Activated naive CD4-positive, alpha-beta T cell treated with anti-CD3 and anti-CD28 coated beads for 36 hours (primary cell): Measurements from ENCODE around the gene PNMA8A. TPM values are rescaled to one million over a fixed set of nuclear protein-coding genes. Genes with fewer than 3 reads are reported as not detected.
A peak's percentile ranks its signal among the peaks of the same experiment; 100 is the strongest.

Experiments used
- CTCF ChIA-PET: fragments of 350-600 bp; sonication (Branson Sonifier 250); formaldehyde crosslinking; loops from one replicate; lab custom pipeline; 2021; ENCODE audit warnings: antibody characterized with exemption; lab: Charles Lee
- DNase-seq: peaks from one replicate; pipeline ENCODE4 v3.0.0-alpha.2; 2020
- H3K27ac Mint-ChIP-seq: one replicate; pipeline ENCODE4 v1.8.0; 2021; ENCODE audit warnings: mild to moderate bottlenecking, mixed read lengths
- H3K27me3 Mint-ChIP-seq: one replicate; pipeline ENCODE4 v1.8.0; 2021; ENCODE audit warnings: low read depth, mixed read lengths
- H3K36me3 Mint-ChIP-seq: one replicate; pipeline ENCODE4 v1.8.0; 2021; ENCODE audit warnings: low read depth, mixed read lengths
- H3K4me1 Mint-ChIP-seq: one replicate; pipeline ENCODE4 v1.8.0; 2021; ENCODE audit warnings: low read depth, mixed read lengths
- H3K4me3 Mint-ChIP-seq: one replicate; pipeline ENCODE4 v1.8.0; 2021; ENCODE audit warnings: mild to moderate bottlenecking, moderate library complexity, mixed read lengths
- H3K9me3 Mint-ChIP-seq: one replicate; pipeline ENCODE4 v1.8.0; 2021; ENCODE audit warnings: mixed read lengths
- intact Hi-C: fragments of 100-400 bp; cut with micrococcal nuclease; formaldehyde crosslinking; loops from one replicate; pipeline ENCODE4 v1.15.1; 2023
- total RNA-seq, 2 experiments: library from RNA; stranded (reverse); gene quantifications; one replicate each; pipeline ENCODE4 v1.2.3, GENCODE V29; 2021

The PNMA8A gene
- total RNA-seq, 2 experiments from 2014 or later = 1.1 to 1.5 TPM

DNA sequence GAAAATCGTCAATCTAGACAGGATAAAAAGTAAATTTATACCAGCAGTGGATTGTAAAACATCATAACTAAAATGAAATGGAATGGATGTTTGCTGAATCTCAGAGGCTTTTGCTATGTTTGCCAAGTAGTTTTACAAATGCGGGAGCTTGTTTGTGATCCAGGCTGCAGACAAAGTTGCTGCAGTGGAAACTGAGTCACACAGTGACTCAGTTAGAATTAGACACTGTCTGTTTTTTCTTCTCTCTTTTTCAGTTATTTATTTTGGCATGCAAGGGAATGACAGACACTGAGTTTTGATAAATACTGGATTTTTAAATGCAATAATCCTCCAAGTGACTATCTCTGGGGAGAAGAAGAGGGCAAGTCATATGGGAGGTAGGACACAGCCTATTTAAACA is 4.6 kb upstream of the PNMA8A start:
- no peaks in the 10 kb centered on the region for H3K36me3 Mint-ChIP-seq
- no peak for DNase-seq
- H3K9me3 Mint-ChIP-seq = no peaks in the 10 kb centered on the region
- H3K27me3 Mint-ChIP-seq = peaks cover 33% of the 10 kb centered on the region
- H3K27ac Mint-ChIP-seq = no peak overlapping the region
- intact Hi-C loops = no loop called here
- H3K4me3 Mint-ChIP-seq = no peak overlapping the region
- CTCF ChIA-PET = interaction anchor here (0.6 kb wide), 1 partner anchor 38 kb away, joined by 3 read pairs; no protein-coding TSS in a partner anchor
- H3K4me1 Mint-ChIP-seq = peaks cover 4% of the 10 kb centered on the region

DNA sequence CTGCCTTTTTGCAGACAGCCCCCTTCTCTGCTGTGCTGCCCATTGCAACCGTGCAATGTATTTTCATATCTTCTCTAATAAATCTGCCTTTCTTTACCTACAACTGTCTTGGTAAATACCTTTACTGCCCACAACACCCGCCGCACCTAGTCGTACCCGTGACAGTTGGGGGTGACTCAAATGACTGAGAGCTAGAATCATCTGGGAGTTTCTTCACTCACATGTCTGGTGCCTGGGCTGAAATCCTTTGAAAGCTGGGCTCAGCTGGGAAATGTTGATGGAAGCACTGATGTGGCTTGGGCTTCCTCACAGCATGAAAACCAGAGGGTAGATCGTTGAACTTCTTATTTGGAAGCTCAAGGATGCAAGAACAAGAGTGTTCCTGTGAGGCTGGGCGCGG is 2.8 kb upstream of the PNMA8A start:
- no peaks in the 10 kb centered on the region for H3K36me3 Mint-ChIP-seq
- peaks cover 4% of the 10 kb centered on the region for H3K4me1 Mint-ChIP-seq
- CTCF ChIA-PET = interaction anchor here (0.6 to 1.6 kb wide), 3 partner anchors 71 to 122 kb away, joined by 3 read pairs; no protein-coding TSS in a partner anchor
- intact Hi-C loops = no loop called here
- H3K27ac Mint-ChIP-seq = no peak overlapping the region
- DNase-seq = no peak
- no peaks in the 10 kb centered on the region for H3K9me3 Mint-ChIP-seq
- no peak overlapping the region for H3K4me3 Mint-ChIP-seq
- peaks cover 49% of the 10 kb centered on the region for H3K27me3 Mint-ChIP-seq

DNA sequence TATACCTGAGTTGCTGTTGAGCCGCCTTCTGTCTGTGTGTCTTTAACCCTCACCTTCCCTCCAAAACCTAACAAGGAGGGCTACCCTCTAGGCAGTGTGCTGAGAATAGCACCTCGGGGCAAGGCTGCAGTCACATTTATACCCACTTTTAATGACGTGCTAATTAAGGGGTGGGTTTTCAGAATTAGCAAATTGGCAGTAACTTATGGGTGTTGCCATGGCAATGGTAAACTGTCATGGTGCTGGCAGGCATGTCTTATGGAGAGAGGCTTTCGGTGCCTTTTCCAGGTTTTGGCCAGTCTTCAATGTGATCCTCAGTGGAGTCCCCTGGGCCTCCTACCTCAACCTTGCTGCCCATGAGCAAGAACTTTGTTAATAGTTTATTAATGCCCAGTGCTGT is 1.2 kb upstream of the PNMA8A start:
- no peak for DNase-seq
- Mint-ChIP-seq H3K4me3 (no peak overlapping the region), H3K27ac (no peak overlapping the region), H3K36me3 (no peaks in the 10 kb centered on the region), H3K9me3 (no peaks in the 10 kb centered on the region), H3K4me1 (peaks cover 4% of the 10 kb centered on the region), H3K27me3 (peaks cover 43% of the 10 kb centered on the region)
- CTCF ChIA-PET = interaction anchor here (1.1 kb wide), 1 partner anchor 39 kb away, joined by 3 read pairs; no protein-coding TSS in a partner anchor
- intact Hi-C loops = no loop called here

DNA sequence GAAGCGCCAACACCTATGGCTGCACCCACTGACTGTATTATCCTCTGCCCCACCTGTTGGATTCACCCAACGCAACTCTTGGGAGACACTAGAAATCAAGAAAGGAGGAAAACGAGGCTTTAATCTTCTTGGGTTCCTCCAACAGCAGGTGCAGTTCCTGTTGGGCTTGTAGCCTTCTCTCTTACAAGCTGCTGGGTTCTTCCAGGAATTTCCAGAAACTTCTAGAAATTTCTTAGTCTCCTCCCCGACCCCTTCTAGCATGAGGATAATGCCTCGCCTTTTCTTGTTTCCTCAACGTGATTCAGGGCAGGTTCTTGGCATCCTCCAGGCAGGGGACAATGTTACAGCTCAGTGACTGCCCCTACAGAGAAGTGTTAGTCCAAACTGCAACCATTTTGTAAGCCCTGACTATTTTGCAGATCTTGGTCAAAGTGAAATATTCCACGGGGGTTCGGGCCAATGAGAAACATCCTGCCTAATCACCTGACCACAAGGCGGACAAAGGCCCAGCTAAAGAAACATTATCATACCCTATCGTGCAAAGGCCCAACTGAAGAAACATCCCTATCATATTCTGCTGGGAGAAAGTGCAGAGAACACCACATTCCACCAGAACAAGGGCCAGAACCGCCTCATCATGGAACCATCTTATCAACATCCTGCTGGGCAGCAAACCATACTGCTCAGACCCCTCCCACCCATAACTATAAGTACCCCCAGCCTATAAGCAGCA is 614 bp upstream of the PNMA8A start:
- Mint-ChIP-seq H3K27me3 (peaks cover 43% of the 10 kb centered on the region), H3K4me3 (peak overlapping the region; percentile 12), H3K9me3 (no peaks in the 10 kb centered on the region), H3K36me3 (no peaks in the 10 kb centered on the region), H3K4me1 (peaks cover 6% of the 10 kb centered on the region), H3K27ac (no peak overlapping the region)
- intact Hi-C loops = no loop called here
- CTCF ChIA-PET = no interaction called here
- no peak for DNase-seq

DNA sequence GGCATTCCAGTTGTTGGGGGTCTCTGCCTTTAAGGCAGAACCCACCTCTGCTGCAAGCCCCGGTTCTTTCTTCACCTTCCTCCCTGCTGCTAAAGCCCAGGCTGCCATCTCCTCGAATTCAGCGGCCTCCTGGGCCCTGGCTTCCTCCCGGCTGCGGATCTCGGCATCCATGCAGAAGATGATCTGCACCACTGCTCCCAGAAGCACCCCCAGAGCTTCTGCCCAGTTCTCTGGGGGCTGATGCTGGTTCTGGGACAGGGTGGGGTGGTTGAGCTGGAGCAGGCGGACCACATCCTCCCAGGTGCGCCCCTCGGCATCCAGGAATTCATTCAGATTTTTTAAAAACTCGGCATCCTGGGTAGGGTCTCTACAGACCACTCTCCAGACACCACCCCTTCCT is 987 bp downstream of the PNMA8A start:
- peaks cover 12% of the 10 kb centered on the region for H3K4me1 Mint-ChIP-seq
- CTCF ChIA-PET = no interaction called here
- no peaks in the 10 kb centered on the region for H3K36me3 Mint-ChIP-seq
- no peak overlapping the region for H3K27ac Mint-ChIP-seq
- no peak for DNase-seq
- H3K4me3 Mint-ChIP-seq = no peak overlapping the region
- intact Hi-C loops = no loop called here
- H3K9me3 Mint-ChIP-seq = no peaks in the 10 kb centered on the region
- H3K27me3 Mint-ChIP-seq = peaks cover 47% of the 10 kb centered on the region

DNA sequence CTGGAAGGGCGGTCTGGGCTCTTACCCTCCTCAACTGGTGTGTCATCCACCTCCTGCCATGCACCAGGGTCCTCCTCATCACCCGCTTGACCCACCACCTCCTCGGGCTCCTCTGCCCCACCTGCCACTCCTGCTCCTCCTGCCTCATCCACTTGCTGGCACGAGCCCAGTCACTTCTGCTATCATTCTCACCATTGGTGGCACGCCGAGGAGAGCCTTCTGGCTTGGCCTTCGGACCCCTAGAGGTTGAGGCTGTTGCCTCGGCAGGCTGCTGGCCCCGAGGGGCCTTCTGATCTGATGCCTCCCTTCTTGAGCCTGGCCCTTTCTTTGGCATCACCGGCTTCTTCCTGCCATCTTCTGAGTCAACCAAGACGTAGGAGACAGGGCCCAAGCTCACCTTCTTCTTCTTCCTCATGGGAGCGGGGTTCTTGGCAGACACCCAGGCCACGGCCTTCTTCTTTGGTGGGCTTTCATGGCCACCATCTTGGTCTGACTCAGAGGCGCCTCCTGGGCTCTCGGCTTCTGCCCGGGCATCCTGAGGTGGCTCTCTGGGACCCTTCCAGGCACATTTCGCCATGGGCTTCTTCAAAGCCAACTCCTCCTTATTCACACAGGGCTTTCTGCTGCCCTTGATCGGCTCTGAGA is 1.7 kb downstream of the PNMA8A start:
- Mint-ChIP-seq H3K36me3 (no peaks in the 10 kb centered on the region), H3K4me1 (peaks cover 12% of the 10 kb centered on the region), H3K27me3 (peaks cover 47% of the 10 kb centered on the region), H3K9me3 (no peaks in the 10 kb centered on the region), H3K4me3 (no peak overlapping the region), H3K27ac (no peak overlapping the region)
- DNase-seq = no peak
- intact Hi-C loops = no loop called here
- CTCF ChIA-PET = no interaction called here

DNA sequence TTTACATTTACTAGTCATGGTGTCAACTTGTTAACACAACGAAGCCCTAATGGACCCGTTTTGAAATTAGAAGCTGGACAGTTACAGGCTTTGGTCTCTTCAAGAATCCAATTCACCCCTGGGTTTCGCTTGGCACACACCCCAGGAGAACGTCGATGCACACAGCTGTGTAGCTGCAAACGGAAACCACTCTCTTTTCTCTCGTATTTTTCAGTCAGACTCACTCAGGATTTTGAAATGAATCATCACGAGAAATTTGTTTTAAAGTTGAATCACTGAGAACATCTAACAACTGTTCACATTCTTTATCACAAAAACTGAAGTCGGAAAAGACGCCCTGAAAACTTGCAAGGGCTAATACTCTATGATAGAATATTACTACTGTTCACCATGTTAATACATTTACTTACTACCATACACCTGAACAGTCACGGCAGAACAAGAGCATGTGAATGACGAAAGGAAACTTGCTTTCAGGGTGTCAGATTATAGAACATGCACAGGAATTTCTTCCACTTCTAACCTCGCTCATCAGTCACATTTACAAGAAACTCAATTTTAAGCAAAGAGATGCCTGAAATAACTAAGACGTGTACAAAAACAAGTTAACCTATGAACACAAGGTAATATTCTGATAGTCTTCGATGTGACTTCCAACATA is 4.7 kb downstream of the PNMA8A start:
- H3K9me3 Mint-ChIP-seq = no peaks in the 10 kb centered on the region
- intact Hi-C loops = no loop called here
- DNase-seq = no peak
- peaks cover 11% of the 10 kb centered on the region for H3K4me1 Mint-ChIP-seq
- no peak overlapping the region for H3K27ac Mint-ChIP-seq
- no peaks in the 10 kb centered on the region for H3K36me3 Mint-ChIP-seq
- no peak overlapping the region for H3K4me3 Mint-ChIP-seq
- peaks cover 20% of the 10 kb centered on the region for H3K27me3 Mint-ChIP-seq
- CTCF ChIA-PET = no interaction called here

DNA sequence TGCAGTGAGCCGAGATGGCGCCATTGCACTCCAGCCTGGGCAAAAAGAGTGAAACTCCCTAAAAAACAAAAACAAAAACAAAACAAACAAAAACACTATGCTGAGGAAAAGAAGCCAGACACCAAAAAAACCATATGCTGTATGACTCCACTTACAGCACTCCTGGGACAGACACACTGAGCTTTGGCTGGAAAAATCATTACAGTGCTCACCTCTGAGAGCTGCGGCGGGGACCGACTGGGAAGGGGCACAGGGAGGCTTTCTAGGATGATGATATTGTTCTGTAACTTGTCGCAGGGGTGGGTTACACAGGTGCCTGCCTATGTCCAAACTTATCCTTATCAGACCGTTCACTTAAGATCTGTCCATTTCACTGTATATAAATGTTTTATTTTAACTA is 7.8 kb downstream of the PNMA8A start:
- H3K4me3 Mint-ChIP-seq = no peak overlapping the region
- H3K36me3 Mint-ChIP-seq = no peaks in the 10 kb centered on the region
- peaks cover 10% of the 10 kb centered on the region for H3K4me1 Mint-ChIP-seq
- no peak for DNase-seq
- intact Hi-C loops = no loop called here
- no peaks in the 10 kb centered on the region for H3K9me3 Mint-ChIP-seq
- CTCF ChIA-PET = interaction anchor here (0.7 kb wide), 1 partner anchor 63 kb away, joined by 3 read pairs; no protein-coding TSS in a partner anchor
- peaks cover 4% of the 10 kb centered on the region for H3K27me3 Mint-ChIP-seq
- no peak overlapping the region for H3K27ac Mint-ChIP-seq

DNA sequence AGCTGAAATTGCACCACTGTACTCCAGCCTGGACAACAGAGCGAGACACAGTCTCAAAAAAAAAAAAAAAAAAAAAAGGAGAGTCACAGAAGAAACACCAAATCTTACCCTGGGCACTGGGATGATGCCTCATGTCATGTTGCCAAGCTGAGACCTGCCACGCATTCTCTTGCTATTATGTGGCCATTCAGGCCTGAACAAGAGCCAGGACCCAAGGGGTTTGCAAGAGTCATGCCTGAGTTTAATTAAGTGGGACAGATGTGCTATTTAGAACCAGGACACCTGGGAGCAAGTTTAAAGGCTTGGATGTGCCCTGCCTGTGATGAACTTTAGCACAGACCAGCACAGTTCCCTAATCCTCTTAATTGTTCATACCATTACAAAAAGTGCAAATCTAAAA is 9.8 kb downstream of the PNMA8A start:
- Mint-ChIP-seq H3K4me1 (peaks cover 2% of the 10 kb centered on the region), H3K27ac (no peak overlapping the region), H3K36me3 (no peaks in the 10 kb centered on the region), H3K9me3 (no peaks in the 10 kb centered on the region), H3K4me3 (no peak overlapping the region), H3K27me3 (peaks cover 5% of the 10 kb centered on the region)
- CTCF ChIA-PET = interaction anchor here (0.6 kb wide), 1 partner anchor 66 kb away, joined by 5 read pairs; no protein-coding TSS in a partner anchor
- DNase-seq = no peak
- intact Hi-C loops = no loop called here

DNA sequence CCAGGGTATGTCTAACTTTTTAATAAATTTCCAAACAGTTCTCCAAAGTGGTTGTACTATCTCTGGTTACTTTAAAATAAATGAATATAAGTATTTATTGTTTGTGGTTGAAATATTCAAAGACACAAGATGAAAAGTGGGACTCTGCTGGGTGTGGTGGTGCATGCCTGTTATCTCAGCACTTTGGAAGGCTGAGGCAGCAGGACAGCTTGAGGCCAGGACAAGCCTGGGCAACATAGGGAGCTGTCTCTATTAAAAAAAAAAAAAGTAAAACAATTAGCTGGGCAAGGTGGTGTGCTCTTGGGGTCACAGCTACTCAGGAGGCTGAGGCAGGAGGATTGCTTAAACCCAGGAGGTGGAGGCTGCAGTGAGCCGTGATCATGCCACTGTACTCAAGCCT is 10.4 kb downstream of the PNMA8A start:
- intact Hi-C loops = no loop called here

DNA sequence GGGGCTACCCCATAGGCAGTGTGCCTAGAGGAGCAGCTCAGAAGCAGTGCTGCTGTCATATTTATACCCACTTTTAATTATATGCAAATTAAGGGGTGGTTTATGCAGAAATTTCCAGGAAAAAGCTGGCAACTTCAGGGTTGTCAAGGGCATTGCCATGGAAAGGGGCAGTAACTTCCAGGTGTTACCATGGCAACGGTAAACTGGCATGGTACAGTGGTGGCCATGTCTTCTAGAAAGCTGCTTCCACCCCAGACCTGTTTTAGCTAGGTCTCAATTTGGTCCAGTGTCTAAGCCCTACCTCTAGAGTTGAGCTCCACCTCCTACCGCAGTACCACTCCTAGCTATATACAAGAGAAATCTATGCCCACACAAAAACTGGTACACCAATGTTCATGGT is 11.3 kb downstream of the PNMA8A start:
- Mint-ChIP-seq H3K27ac (no peak overlapping the region), H3K36me3 (no peaks in the 10 kb centered on the region), H3K27me3 (peaks cover 9% of the 10 kb centered on the region), H3K4me1 (no peaks in the 10 kb centered on the region), H3K4me3 (no peak overlapping the region), H3K9me3 (no peaks in the 10 kb centered on the region)
- CTCF ChIA-PET = no interaction called here
- no peak for DNase-seq
- intact Hi-C loops = no loop called here

More for the DNA sequence above, 10.4 kb downstream of the PNMA8A start:
- Mint-ChIP-seq H3K36me3 (no peaks in the 10 kb centered on the region), H3K27ac (no peak overlapping the region), H3K4me3 (no peak overlapping the region), H3K9me3 (no peaks in the 10 kb centered on the region), H3K4me1 (no peaks in the 10 kb centered on the region), H3K27me3 (peaks cover 9% of the 10 kb centered on the region)
- DNase-seq = no peak
- CTCF ChIA-PET = no interaction called here

DNA sequence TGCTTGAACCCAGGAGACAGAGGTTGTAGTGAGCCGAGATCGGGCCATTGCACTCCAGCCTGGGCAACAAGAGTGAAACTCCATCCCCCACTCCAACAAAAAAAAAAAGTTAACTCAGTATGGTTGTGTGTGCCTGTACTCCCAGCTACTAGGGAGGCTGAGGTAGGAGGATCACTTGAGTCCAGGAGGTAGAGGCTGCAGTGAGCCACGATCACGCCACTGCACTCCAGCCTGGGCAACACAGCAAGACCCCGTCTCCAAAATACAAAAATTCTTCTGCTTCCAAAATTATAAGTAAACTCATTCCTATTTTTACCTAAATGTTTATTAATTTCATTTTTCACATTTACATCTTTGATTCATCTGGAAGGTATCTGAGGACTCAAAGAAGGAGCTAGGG is 14.4 kb downstream of the PNMA8A start:
- Mint-ChIP-seq H3K4me3 (no peak overlapping the region), H3K27me3 (peaks cover 9% of the 10 kb centered on the region), H3K36me3 (no peaks in the 10 kb centered on the region), H3K9me3 (no peaks in the 10 kb centered on the region), H3K27ac (no peak overlapping the region), H3K4me1 (no peaks in the 10 kb centered on the region)
- no peak for DNase-seq
- intact Hi-C loops = no loop called here
- CTCF ChIA-PET = interaction anchor here (0.6 to 1.2 kb wide), 2 partner anchors 55 to 239 kb away, joined by 3 read pairs; no protein-coding TSS in a partner anchor
